SH-SY5Y (cell line): ENCODE data around the gene RSPH9.

Experiments used
- GATA2 ChIP-seq: IDR thresholded peaks from 2 replicates; pipeline ENCODE4 v1.6.1; 2011; ENCODE audit warnings: mild to moderate bottlenecking, low read depth, low read length
- GATA3 ChIP-seq: IDR thresholded peaks from 2 replicates; pipeline ENCODE4 v1.6.1; 2011; ENCODE audit warnings: low read depth, mild to moderate bottlenecking, low read length, moderate library complexity

DNA sequence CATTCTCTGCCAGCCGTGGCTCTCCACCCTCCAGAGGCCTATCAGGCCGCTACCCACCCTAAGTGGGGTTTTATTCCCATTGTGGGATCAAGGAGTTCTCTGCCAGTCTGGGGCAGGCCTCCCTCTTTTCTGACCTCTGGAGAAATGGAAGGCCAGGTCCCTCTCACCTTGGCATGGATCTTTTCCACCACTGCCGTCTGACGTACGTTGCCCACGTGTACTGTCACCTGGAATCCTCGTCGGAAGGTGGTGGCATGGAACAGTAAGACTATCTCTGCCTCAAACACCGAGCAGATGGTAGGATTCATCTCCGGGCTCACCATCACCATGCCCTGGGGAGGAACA is 23.0 kb upstream of the RSPH9 start:
- TF ChIP-seq GATA3, result no peak
- no peak for TF ChIP-seq GATA2
